ENCODE measurements around the gene ATG7.

Gene ATG7

GRCh38 chr3:11356269-11356668 lies 84.1 kb downstream of the ATG7 start:
- DNase-seq (ENCODE audit: low read depth): no peak

- DNase-seq (ENCODE audit: low read depth): peak; percentile 36
These were observed 90.4 kb downstream of the ATG7 start for GRCh38 chr3:11362600-11362999.

- DNase-seq (ENCODE audit: low read depth): no peak
These were observed 91.5 kb downstream of the ATG7 start for GRCh38 chr3:11363715-11364114.

GRCh38 chr3:11364181-11364580 lies 92.0 kb downstream of the ATG7 start:
- peak; percentile 79 for DNase-seq (ENCODE audit: low read depth)

- DNase-seq (ENCODE audit: low read depth): peak; percentile 82
These were observed 95.0 kb downstream of the ATG7 start for GRCh38 chr3:11367143-11367693.

- no peak for DNase-seq (ENCODE audit: low read depth)
These were observed 98.0 kb downstream of the ATG7 start for GRCh38 chr3:11370191-11370590.

GRCh38 chr3:11370966-11371365 lies 98.8 kb downstream of the ATG7 start:
- DNase-seq (ENCODE audit: low read depth): no peak

GRCh38 chr3:11371747-11372146 lies 99.5 kb downstream of the ATG7 start:
- DNase-seq (ENCODE audit: low read depth): no peak

- DNase-seq (ENCODE audit: low read depth): no peak
These were observed 101.0 kb downstream of the ATG7 start for GRCh38 chr3:11373235-11373634.

GRCh38 chr3:11373654-11374053 lies 101.5 kb downstream of the ATG7 start:
- no peak for DNase-seq (ENCODE audit: low read depth)

GRCh38 chr3:11375333-11376088 lies 103.3 kb downstream of the ATG7 start:
- DNase-seq (ENCODE audit: low read depth): no peak

- DNase-seq (ENCODE audit: low read depth): peak; percentile 45
These were observed 105.5 kb downstream of the ATG7 start for GRCh38 chr3:11377719-11378118.

GRCh38 chr3:11379238-11379823 lies 107.1 kb downstream of the ATG7 start:
- DNase-seq (ENCODE audit: low read depth): peak; percentile 74

- peak; percentile 50 for DNase-seq (ENCODE audit: low read depth)
These were observed 107.9 kb downstream of the ATG7 start for GRCh38 chr3:11379824-11380701.

GRCh38 chr3:11381141-11381540 lies 108.9 kb downstream of the ATG7 start:
- no peak for DNase-seq (ENCODE audit: low read depth)

GRCh38 chr3:11381563-11381962 lies 109.4 kb downstream of the ATG7 start:
- DNase-seq (ENCODE audit: low read depth): peak; percentile 62

GRCh38 chr3:11382146-11382745 lies 110.0 kb downstream of the ATG7 start:
- no peak for DNase-seq (ENCODE audit: low read depth)

- peak; percentile 56 for DNase-seq (ENCODE audit: low read depth)
These were observed 111.9 kb downstream of the ATG7 start for GRCh38 chr3:11384074-11384473.

- DNase-seq (ENCODE audit: low read depth): peak; percentile 50
These were observed 113.1 kb downstream of the ATG7 start for GRCh38 chr3:11385326-11385725.

GRCh38 chr3:11385891-11386290 lies 113.7 kb downstream of the ATG7 start:
- DNase-seq (ENCODE audit: low read depth): peak; percentile 91

GRCh38 chr3:11386465-11387113 lies 114.4 kb downstream of the ATG7 start:
- no peak for DNase-seq (ENCODE audit: low read depth)

Data from iris pigment epithelial cell (primary cell).